Measurements from ENCODE around the gene PTPN1. TPM values are rescaled to one million over a fixed set of nuclear protein-coding genes. Genes with fewer than 3 reads are reported as not detected.
A peak's percentile ranks its signal among the peaks of the same experiment; 100 is the strongest.

Gene PTPN1
- 10 to 100 TPM; 13.8 to 40.4 (median 22.0) TPM for total RNA-seq

DNA sequence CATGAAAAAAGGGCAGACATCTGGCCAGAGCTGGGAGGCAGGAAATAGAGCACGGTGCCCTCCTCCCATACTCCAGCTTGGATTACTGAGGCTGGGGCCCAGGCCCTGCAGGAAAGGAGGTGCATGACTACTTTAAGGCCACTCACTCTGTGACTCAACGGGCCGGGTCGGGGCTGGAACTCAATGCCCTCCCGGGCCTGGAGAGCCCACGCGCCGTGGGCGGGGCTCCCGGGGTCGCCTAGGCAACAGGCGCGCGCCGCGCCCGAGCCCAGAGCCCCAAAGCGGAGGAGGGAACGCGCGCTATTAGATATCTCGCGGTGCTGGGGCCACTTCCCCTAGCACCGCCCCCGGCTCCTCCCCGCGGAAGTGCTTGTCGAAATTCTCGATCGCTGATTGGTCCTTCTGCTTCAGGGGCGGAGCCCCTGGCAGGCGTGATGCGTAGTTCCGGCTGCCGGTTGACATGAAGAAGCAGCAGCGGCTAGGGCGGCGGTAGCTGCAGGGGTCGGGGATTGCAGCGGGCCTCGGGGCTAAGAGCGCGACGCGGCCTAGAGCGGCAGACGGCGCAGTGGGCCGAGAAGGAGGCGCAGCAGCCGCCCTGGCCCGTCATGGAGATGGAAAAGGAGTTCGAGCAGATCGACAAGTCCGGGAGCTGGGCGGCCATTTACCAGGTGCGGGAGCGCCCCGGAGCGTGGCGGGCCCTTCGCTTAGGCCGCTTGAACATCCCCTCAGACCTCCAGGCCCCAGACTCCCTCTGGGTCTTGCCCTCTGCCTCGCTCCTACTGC, at the start of gene PTPN1:
Gene PTPN1 (plus strand): TSS at position 461 of the 783 bp plus-strand sequence. CDS start 145 bp downstream, at position 606.
- peaks cover 0 to 43% (median 12%) of the 10 kb centered on the region in 4 donors for H3K4me1 ChIP-seq
- H3K36me3 ChIP-seq = no peaks in the 10 kb centered on the region
- TF ChIP-seq, protein P1, sequence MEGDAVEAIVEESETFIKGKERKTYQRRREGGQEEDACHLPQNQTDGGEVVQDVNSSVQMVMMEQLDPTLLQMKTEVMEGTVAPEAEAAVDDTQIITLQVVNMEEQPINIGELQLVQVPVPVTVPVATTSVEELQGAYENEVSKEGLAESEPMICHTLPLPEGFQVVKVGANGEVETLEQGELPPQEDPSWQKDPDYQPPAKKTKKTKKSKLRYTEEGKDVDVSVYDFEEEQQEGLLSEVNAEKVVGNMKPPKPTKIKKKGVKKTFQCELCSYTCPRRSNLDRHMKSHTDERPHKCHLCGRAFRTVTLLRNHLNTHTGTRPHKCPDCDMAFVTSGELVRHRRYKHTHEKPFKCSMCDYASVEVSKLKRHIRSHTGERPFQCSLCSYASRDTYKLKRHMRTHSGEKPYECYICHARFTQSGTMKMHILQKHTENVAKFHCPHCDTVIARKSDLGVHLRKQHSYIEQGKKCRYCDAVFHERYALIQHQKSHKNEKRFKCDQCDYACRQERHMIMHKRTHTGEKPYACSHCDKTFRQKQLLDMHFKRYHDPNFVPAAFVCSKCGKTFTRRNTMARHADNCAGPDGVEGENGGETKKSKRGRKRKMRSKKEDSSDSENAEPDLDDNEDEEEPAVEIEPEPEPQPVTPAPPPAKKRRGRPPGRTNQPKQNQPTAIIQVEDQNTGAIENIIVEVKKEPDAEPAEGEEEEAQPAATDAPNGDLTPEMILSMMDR (IDR thresholded peaks at IDR 0.05) = peak in 3 of 6 experiments; percentile 25 to 43 (median 32)
- TF ChIP-seq POLR2A (IDR thresholded peaks at IDR 0.05) = peak; percentile 97 to 99
- H3K4me3 ChIP-seq = peak within 1 kb of the TSS; percentile 84 to 99 (median 96)
- H3K27ac ChIP-seq = peak within 1 kb of the TSS; percentile 89 to 96 (median 92)
- no peaks in the 10 kb centered on the region for H3K9me3 ChIP-seq
- H3K27me3 ChIP-seq = no peaks in the 10 kb centered on the region
- DNase-seq = peak; percentile 99 to 100 (median 100)

DNA sequence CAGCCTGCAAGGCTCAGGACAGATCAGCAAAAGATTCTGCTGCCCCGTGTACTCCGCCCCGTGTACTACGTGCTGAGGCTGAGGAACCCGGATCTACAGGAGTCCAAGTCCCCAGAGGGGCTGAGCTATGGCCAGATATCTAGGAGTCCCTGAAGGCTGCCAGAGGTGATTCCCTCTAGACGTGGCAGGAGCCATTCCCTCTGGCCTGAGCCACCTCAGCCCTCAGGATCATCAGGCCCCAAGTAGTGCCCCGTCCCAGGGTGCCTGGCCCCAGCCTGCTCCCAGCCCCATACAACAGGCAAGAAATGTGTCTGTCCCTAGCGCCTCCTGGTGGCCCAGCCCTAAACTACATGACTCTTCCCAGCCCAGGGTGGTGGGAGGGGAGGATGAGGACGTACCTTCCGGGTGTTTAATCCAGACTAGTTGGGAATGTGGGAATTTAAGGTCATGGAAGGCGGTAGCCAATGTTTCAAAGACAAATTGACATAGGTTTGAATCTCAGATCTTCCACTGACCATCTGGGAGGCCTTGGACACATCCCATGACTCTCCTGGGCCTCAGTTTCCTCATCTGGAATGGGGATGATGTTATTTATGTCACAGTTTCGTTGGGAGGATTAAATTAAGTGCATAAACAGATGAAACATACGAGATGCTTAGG, 49.4 kb upstream of the PTPN1 start:
- Histone ChIP-seq H3K27me3 (no peaks in the 10 kb centered on the region), H3K27ac (peak overlapping the region; percentile 26 to 57 (median 39)), H3K36me3 (no peaks in the 10 kb centered on the region), H3K4me1 (peaks cover 0 to 9% (median 0%) of the 10 kb centered on the region in 4 donors), H3K4me3 (no peak overlapping the region), H3K9me3 (no peaks in the 10 kb centered on the region)
- peak in 1 of 2 donors; percentile 33 for TF ChIP-seq POLR2A (IDR thresholded peaks at IDR 0.05)
- TF ChIP-seq, protein P1 (IDR thresholded peaks at IDR 0.05) = peak; percentile 73 to 98 (median 92)
- DNase-seq = peak; percentile 77 to 94 (median 94)

DNA sequence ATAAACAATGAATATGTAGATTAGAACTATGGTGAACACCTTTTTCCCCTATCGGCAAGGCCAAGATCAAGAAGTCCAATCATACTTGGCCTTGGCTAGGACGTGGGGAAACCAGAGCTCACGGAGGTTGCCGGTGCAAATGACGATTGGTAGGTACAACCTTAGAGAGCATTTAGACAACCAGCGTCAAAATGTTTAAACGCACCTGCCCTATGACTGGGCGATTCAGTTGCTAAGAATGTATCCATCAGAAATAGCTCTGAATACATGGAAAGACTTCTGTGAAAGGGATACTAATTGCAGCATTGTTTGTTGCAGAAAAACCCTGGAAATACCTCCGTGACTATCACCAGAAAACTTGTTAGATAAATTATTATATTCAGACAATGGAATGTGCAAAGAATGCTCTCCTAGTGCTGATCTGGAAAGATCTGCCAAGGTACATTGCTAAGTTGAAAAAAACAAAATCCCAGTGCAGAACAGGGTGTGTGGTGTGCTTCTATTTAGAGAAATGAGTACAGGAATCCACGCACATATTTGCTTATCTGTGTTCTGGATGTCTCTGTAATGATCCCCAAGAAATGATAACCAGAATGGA, 48.0 kb upstream of the PTPN1 start:
- Histone ChIP-seq H3K9me3 (no peaks in the 10 kb centered on the region), H3K27ac (no peak overlapping the region), H3K27me3 (no peaks in the 10 kb centered on the region), H3K4me3 (no peak overlapping the region), H3K36me3 (no peaks in the 10 kb centered on the region), H3K4me1 (peaks cover 0 to 6% (median 0%) of the 10 kb centered on the region in 4 donors)
- TF ChIP-seq, protein P1 (IDR thresholded peaks at IDR 0.05) = no peak
- no peak for TF ChIP-seq POLR2A (IDR thresholded peaks at IDR 0.05)
- DNase-seq = no peak

DNA sequence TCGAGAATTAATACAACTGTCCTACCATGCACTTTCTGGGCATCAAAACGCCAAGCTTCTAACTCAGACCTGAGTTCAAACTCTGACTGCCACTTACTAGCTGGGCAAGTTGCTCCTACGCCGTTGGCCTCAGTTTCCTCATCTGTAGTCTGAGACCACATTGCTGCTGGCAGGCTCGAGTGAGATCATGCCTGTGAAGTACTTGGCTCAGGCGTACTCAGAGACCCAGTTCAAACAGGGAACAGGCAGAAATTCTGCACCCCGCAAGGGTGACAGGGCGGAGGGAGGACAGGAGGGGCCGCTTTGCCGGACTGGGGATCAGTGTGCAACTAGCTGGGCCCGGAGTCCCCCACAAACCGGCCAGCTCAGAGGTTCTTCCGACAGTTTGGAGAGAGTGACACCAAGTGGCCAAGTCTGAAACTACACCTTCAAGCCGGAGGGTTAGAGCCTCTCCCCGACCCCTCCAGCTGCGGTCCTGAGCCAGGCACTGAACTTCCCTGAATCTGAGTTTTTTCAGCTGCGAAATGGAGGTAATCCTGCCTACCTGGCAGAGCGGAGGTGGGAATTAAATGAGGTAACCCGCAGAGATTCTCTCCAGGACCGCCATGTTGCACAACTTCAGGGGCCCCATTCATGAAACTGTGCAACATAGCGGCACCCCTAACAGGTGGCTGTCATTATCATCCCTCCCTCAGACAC, 46.0 kb upstream of the PTPN1 start:
- Histone ChIP-seq H3K9me3 (no peaks in the 10 kb centered on the region), H3K4me1 (peaks cover 0 to 6% (median 0%) of the 10 kb centered on the region in 4 donors), H3K36me3 (no peaks in the 10 kb centered on the region), H3K27ac (no peak overlapping the region), H3K4me3 (peak overlapping the region in 3 of 4 donors; percentile 0 to 9 (median 1)), H3K27me3 (no peaks in the 10 kb centered on the region)
- no peak for TF ChIP-seq POLR2A (IDR thresholded peaks at IDR 0.05)
- TF ChIP-seq, protein P1 (IDR thresholded peaks at IDR 0.05) = peak; percentile 62 to 83 (median 72)
- DNase-seq = peak; percentile 38 to 79 (median 72)

Measured in Peyer's patch (tissue), 4 donors.